GM19463 (cell line): ENCODE measurements around the gene GTF2A1.
"Not testable (repeated sequence)": the region's sequence is repeated elsewhere in the genome, so short reads cannot be mapped to it uniquely, and the experiment has no call there.

Source experiments
- ATAC-seq: cut with Tn5 transposase; IDR thresholded peaks from one replicate; pipeline ENCODE4 v1.9.1; 2021; ENCODE audit warnings: mild to moderate bottlenecking, moderate library complexity; ENCODE audit not compliant: unreplicated experiment

Gene GTF2A1

GRCh38 chr14:81220830-81221578 lies at the start of gene GTF2A1:
Gene GTF2A1, minus strand, starts transcription at chr14:81220959. Its CDS starts 441 bp downstream, at chr14:81220518.
- peak; percentile 69 for ATAC-seq

GRCh38 chr14:81269979-81270375 lies 49.2 kb upstream of the GTF2A1 start:
- ATAC-seq: no peak

- ATAC-seq: peak; percentile 78
Measured at GRCh38 chr14:81269100-81269978, 48.6 kb upstream of the GTF2A1 start.

- no peak for ATAC-seq
Measured at GRCh38 chr14:81268016-81268416, 47.3 kb upstream of the GTF2A1 start.

- no peak for ATAC-seq
Measured at GRCh38 chr14:81265636-81266169, 44.9 kb upstream of the GTF2A1 start.

- ATAC-seq: no peak
Measured at GRCh38 chr14:81264671-81265070, 43.9 kb upstream of the GTF2A1 start.

- no peak for ATAC-seq
Measured at GRCh38 chr14:81263777-81264410, 43.1 kb upstream of the GTF2A1 start.

GRCh38 chr14:81261176-81261575 lies 40.4 kb upstream of the GTF2A1 start:
- ATAC-seq: no peak

- ATAC-seq: no peak
Measured at GRCh38 chr14:81260732-81261131, 40.0 kb upstream of the GTF2A1 start.

- ATAC-seq: peak; percentile 50
Measured at GRCh38 chr14:81256289-81256960, 35.7 kb upstream of the GTF2A1 start.

- ATAC-seq: no peak
Measured at GRCh38 chr14:81252278-81252677, 31.5 kb upstream of the GTF2A1 start.

GRCh38 chr14:81247271-81247766 lies 26.6 kb upstream of the GTF2A1 start:
- no peak for ATAC-seq

- ATAC-seq: no peak
Measured at GRCh38 chr14:81246461-81247270, 25.9 kb upstream of the GTF2A1 start.

- ATAC-seq: no peak
Measured at GRCh38 chr14:81245771-81246170, 25.0 kb upstream of the GTF2A1 start.

- not testable (repeated sequence) for ATAC-seq
Measured at GRCh38 chr14:81244431-81244830, 23.7 kb upstream of the GTF2A1 start.

GRCh38 chr14:81243499-81243898 lies 22.7 kb upstream of the GTF2A1 start:
- ATAC-seq: no peak

- not testable (repeated sequence) for ATAC-seq
Measured at GRCh38 chr14:81236849-81237248, 16.1 kb upstream of the GTF2A1 start.

- no peak for ATAC-seq
Measured at GRCh38 chr14:81236138-81236537, 15.4 kb upstream of the GTF2A1 start.

- ATAC-seq: no peak
Measured at GRCh38 chr14:81235096-81235495, 14.3 kb upstream of the GTF2A1 start.

GRCh38 chr14:81234278-81234677 lies 13.5 kb upstream of the GTF2A1 start:
- ATAC-seq: no peak
